ENCODE results near the gene RAD51. TPM values are rescaled to one million over a fixed set of nuclear protein-coding genes. Genes with fewer than 3 reads are reported as not detected.

The RAD51 gene
- total RNA-seq, 4 donors from 2014 or later, result 0.88 to 5.8 (median 3.1) TPM; not detected in 1

DNA sequence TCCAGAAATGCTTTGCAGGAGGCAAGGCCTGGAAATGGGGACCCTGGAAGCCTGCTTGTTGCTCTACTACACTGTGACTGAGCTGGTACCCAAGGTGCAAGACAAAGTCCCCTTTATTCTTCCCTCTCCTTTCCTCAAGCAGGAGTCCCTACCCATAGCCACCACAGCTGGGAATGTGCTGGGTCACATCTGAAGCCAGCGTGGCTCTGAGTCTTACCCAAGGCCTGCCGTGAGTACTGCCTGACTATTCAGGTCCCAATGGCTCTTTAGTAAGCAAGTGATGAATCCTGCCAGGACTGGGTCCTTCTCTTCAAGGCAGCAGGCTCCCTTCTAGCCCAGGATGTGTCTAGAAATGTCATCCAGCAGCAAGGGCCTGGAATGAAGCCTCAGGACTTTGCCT, 9.6 kb upstream of the RAD51 start:
- TF ChIP-seq, protein P1, sequence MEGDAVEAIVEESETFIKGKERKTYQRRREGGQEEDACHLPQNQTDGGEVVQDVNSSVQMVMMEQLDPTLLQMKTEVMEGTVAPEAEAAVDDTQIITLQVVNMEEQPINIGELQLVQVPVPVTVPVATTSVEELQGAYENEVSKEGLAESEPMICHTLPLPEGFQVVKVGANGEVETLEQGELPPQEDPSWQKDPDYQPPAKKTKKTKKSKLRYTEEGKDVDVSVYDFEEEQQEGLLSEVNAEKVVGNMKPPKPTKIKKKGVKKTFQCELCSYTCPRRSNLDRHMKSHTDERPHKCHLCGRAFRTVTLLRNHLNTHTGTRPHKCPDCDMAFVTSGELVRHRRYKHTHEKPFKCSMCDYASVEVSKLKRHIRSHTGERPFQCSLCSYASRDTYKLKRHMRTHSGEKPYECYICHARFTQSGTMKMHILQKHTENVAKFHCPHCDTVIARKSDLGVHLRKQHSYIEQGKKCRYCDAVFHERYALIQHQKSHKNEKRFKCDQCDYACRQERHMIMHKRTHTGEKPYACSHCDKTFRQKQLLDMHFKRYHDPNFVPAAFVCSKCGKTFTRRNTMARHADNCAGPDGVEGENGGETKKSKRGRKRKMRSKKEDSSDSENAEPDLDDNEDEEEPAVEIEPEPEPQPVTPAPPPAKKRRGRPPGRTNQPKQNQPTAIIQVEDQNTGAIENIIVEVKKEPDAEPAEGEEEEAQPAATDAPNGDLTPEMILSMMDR (IDR thresholded peaks at IDR 0.05; ENCODE audit: low read depth), result no peak

DNA sequence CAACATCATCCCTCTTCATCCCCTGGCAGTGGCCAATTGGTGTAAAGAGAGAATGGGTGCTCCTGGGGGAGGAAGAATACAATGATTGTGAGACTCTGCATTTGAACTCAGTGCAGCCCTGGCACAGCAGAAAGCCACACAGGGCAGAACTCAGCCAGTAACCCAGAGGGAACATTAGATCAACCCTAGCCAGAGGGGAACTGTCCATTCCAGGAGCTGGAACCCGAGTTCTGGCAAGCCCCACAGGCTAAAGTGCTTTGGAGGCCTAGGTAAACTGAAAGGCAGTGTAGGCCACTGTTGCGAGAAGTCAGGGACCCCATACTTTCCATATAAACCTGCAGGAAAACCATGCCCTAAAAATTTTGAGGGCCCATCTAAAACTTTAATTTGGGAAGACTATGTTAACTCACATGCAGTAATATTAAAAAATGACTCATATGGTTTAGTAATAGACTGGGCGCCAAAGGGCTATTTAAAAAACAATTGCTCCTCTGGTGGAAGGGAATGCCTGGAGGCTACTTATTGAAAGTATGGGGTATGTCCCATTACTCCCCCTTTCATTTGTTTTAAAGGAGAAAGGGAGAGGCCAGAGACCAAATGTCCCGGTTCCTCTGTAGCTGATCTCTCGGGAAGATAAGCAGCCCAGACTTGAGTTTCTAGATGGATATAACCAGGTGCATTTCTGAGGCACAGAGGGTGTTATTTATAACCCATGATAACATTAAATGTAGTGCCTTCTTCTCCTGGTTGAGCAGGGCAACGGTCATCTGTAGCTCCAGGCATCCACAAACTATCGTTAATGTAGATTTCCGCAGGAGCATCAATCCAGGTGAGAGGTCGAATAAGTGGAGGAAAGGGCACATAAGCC, 5.8 kb upstream of the RAD51 start:
- TF ChIP-seq, protein P1 (IDR thresholded peaks at IDR 0.05; ENCODE audit: low read depth), result no peak

DNA sequence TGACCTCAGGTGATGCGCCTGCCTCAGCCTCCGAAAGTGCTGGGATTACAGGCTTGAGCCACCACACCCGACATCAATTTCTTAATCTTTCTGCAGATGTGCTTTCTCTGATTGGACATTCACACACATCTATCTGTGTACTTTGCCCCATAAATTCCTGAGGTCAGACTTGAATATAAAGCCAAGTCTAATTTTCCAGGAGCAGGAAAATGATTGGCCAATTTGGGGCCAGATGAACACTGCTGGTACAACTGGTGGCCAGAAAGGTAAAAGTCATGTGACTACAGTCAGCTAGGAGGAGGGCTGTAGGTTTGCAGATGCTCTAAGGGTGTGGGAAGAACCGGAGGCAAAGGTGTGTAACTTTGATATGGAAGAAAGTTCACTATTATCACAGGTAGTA, 3.2 kb upstream of the RAD51 start:
- TF ChIP-seq, protein P1 (IDR thresholded peaks at IDR 0.05; ENCODE audit: low read depth), result no peak

DNA sequence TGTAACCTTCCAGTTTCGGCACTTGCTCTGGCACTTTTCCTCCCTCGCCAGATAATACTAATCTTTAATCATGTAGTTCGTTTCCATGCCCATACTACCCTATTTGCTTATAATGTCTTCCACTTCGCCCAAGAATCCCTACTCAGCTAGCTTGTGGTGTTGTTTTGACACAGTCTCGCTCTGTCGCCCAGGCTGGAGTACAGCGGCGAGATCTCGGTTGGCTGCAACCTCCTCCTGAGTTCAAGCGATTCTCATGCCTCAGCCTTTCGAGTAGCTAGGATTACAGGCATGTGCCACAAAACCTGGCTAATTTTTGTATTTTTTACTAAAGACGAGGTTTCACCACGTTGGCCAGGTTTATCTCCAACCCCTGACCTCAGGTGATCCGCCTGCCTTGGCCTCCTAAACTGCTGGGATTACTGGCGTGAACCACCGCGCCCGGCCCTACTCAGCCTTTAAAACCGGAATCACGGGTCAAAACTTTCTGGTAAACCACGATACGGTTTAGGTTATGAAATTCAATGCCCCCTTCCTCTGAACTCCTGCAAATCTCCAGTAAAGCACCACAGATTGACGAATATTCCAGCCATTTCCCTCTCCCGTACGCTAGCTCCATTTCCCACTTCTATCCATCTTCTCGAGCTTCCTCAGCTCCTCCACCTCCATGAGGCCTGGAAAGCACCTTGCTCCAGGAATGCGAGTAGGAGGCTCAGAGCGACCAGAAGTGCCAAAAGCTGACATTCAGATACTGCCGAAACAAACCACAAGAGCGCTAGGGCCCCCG, 878 bp upstream of the RAD51 start:
- TF ChIP-seq, protein P1 (IDR thresholded peaks at IDR 0.05; ENCODE audit: low read depth), result no peak

DNA sequence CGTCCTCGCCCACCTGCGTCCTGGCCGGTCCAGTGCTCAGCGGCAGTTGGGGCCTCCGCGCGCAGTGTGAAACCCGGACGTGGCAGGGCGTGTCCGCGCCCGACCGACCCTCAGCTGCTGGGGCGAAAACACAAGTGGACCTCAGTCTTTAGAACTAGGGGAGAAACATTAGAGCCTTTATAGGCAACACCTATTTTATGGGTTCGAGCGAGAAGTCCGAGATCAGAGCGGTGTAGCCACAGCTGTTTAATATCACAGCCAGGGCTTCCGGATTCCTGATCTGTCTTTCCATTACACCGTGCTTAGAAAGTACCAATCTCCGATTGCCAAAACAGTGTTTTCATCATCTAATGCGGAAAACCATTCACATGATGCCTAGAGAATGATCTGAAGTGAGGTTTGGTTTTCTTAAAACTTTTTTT, 506 bp downstream of the RAD51 start:
- TF ChIP-seq, protein P1 (IDR thresholded peaks at IDR 0.05; ENCODE audit: low read depth), result no peak

DNA sequence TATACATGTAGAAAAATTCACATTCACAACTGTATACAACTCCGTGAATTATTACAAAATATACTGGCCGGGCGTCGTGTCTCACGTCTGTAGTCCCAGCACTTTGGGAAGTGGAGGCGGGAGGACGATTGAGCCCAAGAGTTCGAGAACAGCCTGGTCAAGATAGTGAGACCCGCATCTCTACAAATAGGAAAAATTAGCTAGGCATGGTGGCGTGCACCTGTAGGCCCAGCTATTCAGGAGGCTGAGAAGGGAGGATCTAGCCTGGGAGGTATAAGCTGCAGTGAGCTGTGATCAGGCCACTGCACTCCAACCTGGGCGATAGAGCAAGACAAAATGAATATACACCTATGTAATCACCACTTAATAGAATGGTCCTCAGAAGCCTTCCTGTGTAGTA, 1.3 kb downstream of the RAD51 start:
- TF ChIP-seq, protein P1 (IDR thresholded peaks at IDR 0.05; ENCODE audit: low read depth), result no peak

DNA sequence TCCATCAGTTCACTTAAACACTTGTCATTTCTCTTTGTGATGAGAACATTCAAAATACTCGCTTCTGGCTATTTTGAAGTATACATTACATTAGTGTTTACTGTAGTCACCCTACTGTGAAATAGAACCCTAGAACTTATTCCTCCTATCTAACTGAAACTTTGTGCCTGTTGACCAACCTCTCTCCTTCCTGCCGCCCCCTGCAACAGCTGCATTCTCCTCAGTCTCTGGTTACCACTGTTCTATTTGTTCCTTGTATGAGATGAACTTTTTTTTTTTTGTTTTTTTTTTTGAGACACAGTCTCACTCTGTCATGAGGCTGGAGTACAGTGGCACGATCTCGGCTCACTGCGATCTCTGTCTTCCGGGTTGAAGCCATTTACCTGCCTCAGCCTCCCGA, 2.9 kb downstream of the RAD51 start:
- TF ChIP-seq, protein P1 (IDR thresholded peaks at IDR 0.05; ENCODE audit: low read depth), result no peak
